Measurements from ENCODE around the gene MYO1F.
"Not testable (repeated sequence)": the region's sequence is repeated elsewhere in the genome, so short reads cannot be mapped to it uniquely, and the experiment has no call there.

DNA sequence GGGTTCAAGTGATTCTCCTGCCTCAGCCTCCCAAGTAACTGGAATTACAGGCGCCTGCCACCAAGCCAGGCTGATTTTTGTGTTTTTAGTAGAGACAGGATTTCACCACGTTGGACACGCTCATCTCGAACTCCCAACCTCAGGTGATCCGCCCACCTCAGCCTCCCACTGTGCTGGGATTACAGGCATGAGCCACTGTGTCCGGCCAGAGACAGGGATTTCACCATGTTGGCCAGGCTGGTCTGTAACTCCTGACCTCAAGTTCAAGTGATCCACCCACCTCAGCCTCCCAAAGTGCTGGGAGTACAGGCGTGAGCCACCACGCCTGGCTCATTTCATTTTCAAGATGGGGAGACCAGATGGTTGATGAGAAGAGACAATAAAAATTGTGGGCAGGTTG, 12.4 kb downstream of the MYO1F start:
- TF ChIP-seq, protein P1, sequence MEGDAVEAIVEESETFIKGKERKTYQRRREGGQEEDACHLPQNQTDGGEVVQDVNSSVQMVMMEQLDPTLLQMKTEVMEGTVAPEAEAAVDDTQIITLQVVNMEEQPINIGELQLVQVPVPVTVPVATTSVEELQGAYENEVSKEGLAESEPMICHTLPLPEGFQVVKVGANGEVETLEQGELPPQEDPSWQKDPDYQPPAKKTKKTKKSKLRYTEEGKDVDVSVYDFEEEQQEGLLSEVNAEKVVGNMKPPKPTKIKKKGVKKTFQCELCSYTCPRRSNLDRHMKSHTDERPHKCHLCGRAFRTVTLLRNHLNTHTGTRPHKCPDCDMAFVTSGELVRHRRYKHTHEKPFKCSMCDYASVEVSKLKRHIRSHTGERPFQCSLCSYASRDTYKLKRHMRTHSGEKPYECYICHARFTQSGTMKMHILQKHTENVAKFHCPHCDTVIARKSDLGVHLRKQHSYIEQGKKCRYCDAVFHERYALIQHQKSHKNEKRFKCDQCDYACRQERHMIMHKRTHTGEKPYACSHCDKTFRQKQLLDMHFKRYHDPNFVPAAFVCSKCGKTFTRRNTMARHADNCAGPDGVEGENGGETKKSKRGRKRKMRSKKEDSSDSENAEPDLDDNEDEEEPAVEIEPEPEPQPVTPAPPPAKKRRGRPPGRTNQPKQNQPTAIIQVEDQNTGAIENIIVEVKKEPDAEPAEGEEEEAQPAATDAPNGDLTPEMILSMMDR (IDR thresholded peaks at IDR 0.05): not testable (repeated sequence)
- not testable (repeated sequence) for TF ChIP-seq POLR2A (IDR thresholded peaks at IDR 0.05)

All from lower leg skin (tissue), 3 donors.